Mucosa of descending colon (tissue), 3 donors: ENCODE measurements around the gene MYO1E. TPM values are rescaled to one million over a fixed set of nuclear protein-coding genes. Genes with fewer than 3 reads are reported as not detected.
A peak's percentile ranks its signal among the peaks of the same experiment; 100 is the strongest.

Source experiments
- ATAC-seq: fragments of 200-7000 bp; cut with Tn5 transposase; one replicate; pipeline ENCODE4 v1.9.1; 2020; ENCODE audit warnings: mild to moderate bottlenecking, moderate library complexity
- DNase-seq, 3 donors: peaks; one replicate each; pipeline ENCODE4 v3.0.0-alpha.2; 2020
- H3K36me3 ChIP-seq: fragments of 200-600 bp; one replicate; pipeline ENCODE4 v1.8.0; 2021; ENCODE audit warnings: low read depth, mild to moderate bottlenecking
- H3K4me1 ChIP-seq: fragments of 200-600 bp; one replicate; pipeline ENCODE4 v1.8.0; 2021; ENCODE audit warnings: low read depth, mild to moderate bottlenecking
- H3K4me3 ChIP-seq: fragments of 200-600 bp; one replicate; pipeline ENCODE4 v1.8.0; 2021; ENCODE audit warnings: mild to moderate bottlenecking
- H3K9me3 ChIP-seq: fragments of 200-600 bp; one replicate; pipeline ENCODE4 v1.8.0; 2021; ENCODE audit warnings: mild to moderate bottlenecking
- intact Hi-C, 2 donors: fragments of 100-400 bp; cut with DNase I in 1 of 2; cut with micrococcal nuclease in 1 of 2; formaldehyde crosslinking; loops; one replicate each; pipeline versions ENCODE4 v1.11.0 to v1.11.1; 2022; cut with DNase I, micrococcal nuclease
- total RNA-seq, 3 donors: library from RNA; stranded (reverse); fragmentation: NEBNext Ultra II Directional in 2 of 3; extraction: Animal tissue kit (Norgen Biotek cat#: 25700) in 2 of 3; gene quantifications; one replicate each; pipeline versions ENCODE4 v1.2.1 to v1.2.4, GENCODE V29; 2021 to 2023
- TF ChIP-seq, protein P1 (sequence below): fragments of 200-600 bp; IDR thresholded peaks from one replicate; pipeline ENCODE4 v1.8.0; 2022; ENCODE audit warnings: antibody characterized with exemption, mild to moderate bottlenecking
- donor health status: DM: no; HTN: no; CAD: no; lungs with moderate emphysema.
- donor health status: DM: no; HTN: no; CAD: no.
- donor health status: DM: no; HTN: yes; CAD: no.

MYO1E gene
- total RNA-seq, 3 donors from 2014 or later: 189 to 325 (median 283) TPM

GRCh38 chr15:59223736-59224135 lies 148.9 kb downstream of the MYO1E start:
- intact Hi-C loops: no loop called here
- Histone ChIP-seq H3K4me1 (no peaks in the 10 kb centered on the region), H3K4me3 (no peak overlapping the region), H3K36me3 (no peaks in the 10 kb centered on the region), H3K9me3 (no peaks in the 10 kb centered on the region)
- TF ChIP-seq, protein P1, sequence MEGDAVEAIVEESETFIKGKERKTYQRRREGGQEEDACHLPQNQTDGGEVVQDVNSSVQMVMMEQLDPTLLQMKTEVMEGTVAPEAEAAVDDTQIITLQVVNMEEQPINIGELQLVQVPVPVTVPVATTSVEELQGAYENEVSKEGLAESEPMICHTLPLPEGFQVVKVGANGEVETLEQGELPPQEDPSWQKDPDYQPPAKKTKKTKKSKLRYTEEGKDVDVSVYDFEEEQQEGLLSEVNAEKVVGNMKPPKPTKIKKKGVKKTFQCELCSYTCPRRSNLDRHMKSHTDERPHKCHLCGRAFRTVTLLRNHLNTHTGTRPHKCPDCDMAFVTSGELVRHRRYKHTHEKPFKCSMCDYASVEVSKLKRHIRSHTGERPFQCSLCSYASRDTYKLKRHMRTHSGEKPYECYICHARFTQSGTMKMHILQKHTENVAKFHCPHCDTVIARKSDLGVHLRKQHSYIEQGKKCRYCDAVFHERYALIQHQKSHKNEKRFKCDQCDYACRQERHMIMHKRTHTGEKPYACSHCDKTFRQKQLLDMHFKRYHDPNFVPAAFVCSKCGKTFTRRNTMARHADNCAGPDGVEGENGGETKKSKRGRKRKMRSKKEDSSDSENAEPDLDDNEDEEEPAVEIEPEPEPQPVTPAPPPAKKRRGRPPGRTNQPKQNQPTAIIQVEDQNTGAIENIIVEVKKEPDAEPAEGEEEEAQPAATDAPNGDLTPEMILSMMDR: no peak
- ATAC-seq (no peak), DNase-seq (no peak)

DNA sequence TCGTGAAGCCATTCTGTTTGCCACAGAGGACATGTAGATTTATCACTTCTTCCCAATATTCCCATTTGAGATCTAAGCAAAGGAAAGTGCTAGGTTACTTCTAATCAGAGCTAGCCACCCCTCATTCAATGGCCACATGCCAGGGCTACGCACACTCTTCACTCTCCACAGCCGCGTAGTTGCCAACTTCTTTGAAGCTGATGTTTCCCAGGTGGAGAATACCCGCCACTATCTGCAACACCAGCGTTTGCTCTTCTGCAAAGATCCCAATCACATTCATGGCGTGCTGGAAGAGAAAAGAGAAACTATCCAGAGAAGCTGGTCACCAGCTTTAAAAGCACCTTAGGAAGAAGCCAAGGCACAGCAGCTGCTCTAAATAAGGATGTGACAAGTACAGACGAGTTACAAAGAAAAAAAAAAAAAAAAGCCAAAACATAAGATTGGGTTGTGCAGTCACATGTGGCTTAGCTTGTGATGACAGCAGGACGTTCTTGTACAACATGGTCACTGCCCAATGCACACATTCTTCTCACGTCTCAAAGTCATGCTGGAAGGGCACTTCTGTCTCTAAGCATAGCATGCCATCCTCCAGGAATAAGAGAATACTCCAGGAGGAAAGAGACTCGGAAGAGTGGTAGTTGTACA lies 149.6 kb downstream of the MYO1E start:
- no peak overlapping the region for H3K4me3 ChIP-seq
- H3K36me3 ChIP-seq: no peaks in the 10 kb centered on the region
- TF ChIP-seq, protein P1: no peak
- no peaks in the 10 kb centered on the region for H3K4me1 ChIP-seq
- intact Hi-C loops: no loop called here
- no peaks in the 10 kb centered on the region for H3K9me3 ChIP-seq
- DNase-seq (no peak), ATAC-seq (no peak)

- H3K4me1 ChIP-seq: no peaks in the 10 kb centered on the region
- intact Hi-C loops: no loop called here
- no peaks in the 10 kb centered on the region for H3K36me3 ChIP-seq
- ATAC-seq (peak; percentile 31), DNase-seq (no peak)
- H3K9me3 ChIP-seq: no peaks in the 10 kb centered on the region
- H3K4me3 ChIP-seq: no peak overlapping the region
- TF ChIP-seq, protein P1: no peak
Measured at GRCh38 chr15:59221511-59222505, 150.9 kb downstream of the MYO1E start.

DNA sequence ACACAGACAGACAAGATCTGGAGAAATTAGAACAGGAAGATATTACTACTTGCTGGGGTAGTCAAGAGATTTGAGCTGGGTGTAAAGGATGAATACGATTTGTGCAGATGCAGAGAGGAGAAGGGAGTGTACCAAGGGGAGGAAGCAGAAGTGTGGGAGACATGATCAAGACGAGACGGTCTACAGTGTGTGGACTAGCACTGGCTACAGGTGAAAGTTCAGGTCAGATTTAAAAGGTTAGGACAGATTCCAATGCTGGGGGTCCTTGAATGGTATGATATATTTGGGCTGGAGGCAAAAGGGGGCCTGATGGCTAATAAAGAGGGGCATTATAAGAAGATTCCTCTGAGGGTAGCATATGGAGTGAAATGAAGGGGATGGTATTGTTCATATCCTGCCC lies 154.0 kb downstream of the MYO1E start:
- no peaks in the 10 kb centered on the region for H3K36me3 ChIP-seq
- no peak for ATAC-seq
- intact Hi-C loops: no loop called here

DNA sequence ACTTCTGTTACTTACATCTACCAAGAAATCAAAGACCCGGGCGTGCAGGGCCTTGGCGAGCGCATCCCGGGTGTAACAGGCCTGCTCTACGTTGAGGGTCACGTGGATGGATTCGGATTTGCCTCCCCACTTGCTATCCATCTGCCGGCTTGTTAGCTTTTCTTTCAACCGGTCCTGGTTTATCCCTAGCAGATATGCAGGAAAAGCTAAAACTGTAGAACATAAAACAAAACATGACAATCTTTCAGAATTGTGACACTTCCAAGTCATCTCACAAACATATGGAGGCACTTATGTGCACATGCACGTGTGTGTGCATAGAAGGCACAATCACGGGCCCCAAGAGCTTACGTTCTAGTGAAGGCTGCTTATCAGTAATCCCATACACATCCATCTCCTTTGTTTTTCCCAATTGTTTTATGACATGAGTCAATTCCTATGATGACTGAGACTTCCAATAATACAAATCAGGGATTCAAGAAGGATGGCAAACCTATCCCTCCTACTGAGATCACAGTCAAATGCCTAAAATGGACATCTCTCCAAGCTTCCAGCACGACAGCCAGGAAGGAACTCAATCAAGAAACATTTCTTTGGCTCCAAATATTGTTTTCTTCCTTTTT lies 154.7 kb downstream of the MYO1E start:
- Histone ChIP-seq H3K9me3 (no peaks in the 10 kb centered on the region), H3K36me3 (no peaks in the 10 kb centered on the region), H3K4me1 (no peaks in the 10 kb centered on the region), H3K4me3 (no peak overlapping the region)
- intact Hi-C loops: no loop called here
- ATAC-seq (no peak), DNase-seq (no peak)
- TF ChIP-seq, protein P1: no peak

More for the DNA sequence above, 154.0 kb downstream of the MYO1E start:
- H3K9me3 ChIP-seq: no peaks in the 10 kb centered on the region
- TF ChIP-seq, protein P1: no peak
- no peak overlapping the region for H3K4me3 ChIP-seq
- no peaks in the 10 kb centered on the region for H3K4me1 ChIP-seq
- no peak for DNase-seq
